ENCODE measurements around the gene HEBP1.

Gene HEBP1

DNA sequence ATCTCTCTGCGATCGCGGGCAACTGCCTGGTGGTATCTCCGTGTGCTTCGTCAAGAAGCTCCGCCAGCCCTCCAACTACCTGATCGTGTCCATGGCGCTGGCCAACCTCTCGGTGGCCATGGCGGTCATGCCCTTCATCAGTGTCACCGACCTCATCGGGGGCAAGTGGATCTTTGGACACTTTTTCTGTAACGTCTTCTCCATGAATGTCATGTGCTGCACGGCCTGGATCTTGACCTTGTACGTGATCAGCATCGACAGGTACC, 1.6 kb upstream of the HEBP1 start:
- Histone ChIP-seq H3K4me2 (peak overlapping the region; percentile 49; the same call in 1 of the 2 replicates), H4K20me1 (ENCODE audit: insufficient read depth) (no peaks in the 10 kb centered on the region), H3K27ac (no peak overlapping the region), H3K27me3 (ENCODE audit: insufficient read depth, low read depth) (no peaks in the 10 kb centered on the region), H3K4me1 (ENCODE audit: low read depth, poor library complexity, severe bottlenecking) (no peaks in the 10 kb centered on the region), H3K9ac (no peak overlapping the region; the same call in 1 of the 2 replicates), H2AFZ (ENCODE audit: low read depth) (peak overlapping the region; percentile 94), H3K79me2 (ENCODE audit: insufficient read depth, low read depth) (no peaks in the 10 kb centered on the region), H3K36me3 (ENCODE audit: insufficient read depth) (no peaks in the 10 kb centered on the region), H3K4me3 (IDR thresholded peaks at IDR 0.05; ENCODE audit: insufficient read depth, low read depth, low read length) (no peak overlapping the region)
- TF ChIP-seq, protein P1, sequence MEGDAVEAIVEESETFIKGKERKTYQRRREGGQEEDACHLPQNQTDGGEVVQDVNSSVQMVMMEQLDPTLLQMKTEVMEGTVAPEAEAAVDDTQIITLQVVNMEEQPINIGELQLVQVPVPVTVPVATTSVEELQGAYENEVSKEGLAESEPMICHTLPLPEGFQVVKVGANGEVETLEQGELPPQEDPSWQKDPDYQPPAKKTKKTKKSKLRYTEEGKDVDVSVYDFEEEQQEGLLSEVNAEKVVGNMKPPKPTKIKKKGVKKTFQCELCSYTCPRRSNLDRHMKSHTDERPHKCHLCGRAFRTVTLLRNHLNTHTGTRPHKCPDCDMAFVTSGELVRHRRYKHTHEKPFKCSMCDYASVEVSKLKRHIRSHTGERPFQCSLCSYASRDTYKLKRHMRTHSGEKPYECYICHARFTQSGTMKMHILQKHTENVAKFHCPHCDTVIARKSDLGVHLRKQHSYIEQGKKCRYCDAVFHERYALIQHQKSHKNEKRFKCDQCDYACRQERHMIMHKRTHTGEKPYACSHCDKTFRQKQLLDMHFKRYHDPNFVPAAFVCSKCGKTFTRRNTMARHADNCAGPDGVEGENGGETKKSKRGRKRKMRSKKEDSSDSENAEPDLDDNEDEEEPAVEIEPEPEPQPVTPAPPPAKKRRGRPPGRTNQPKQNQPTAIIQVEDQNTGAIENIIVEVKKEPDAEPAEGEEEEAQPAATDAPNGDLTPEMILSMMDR (conservative IDR thresholded peaks at IDR 0.05; ENCODE audit: low read depth, low read length) = no peak

DNA sequence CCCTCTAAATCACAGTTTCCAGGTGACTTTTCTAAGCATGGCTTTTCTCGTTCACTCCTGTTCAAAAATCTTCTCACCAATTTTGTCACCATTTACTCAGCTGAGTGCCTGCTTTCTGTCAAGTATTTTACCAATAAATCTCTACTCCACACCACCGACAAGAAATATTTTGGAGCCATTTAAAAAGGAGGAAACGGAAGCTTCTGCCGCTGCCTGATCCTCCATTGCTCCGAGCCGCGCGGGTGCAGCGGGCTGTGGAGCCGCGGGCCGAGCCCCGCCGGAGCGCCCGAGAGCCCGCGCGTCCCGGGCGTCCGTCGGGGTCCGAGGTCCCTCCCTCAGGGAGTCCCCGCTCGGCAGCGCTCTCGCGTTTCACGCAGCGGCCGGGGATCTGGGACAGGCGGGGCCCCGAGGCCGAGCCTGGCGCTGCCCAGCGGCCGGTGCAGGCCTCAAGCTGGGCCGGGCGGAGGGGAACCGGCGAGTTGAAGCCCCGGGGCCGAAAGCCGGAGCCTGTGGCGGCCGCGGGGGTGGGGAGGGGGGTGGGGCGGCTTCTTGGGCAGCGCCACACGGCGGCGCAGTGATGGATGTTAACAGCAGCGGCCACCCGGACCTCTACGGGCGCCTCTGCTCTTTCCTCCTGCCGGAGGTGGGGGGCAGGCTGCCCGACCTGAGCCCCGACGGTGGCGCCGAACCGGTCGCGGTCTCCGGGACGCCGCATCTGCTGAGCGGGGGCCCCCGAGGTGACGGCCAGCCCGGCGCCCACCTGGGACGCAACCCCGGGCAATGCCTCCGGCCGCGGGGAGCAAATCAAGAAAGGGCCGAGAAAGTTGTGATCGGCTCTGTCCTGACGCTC, 1.1 kb upstream of the HEBP1 start:
- Histone ChIP-seq H3K4me1 (ENCODE audit: low read depth, poor library complexity, severe bottlenecking) (no peaks in the 10 kb centered on the region), H2AFZ (ENCODE audit: low read depth) (peak overlapping the region; percentile 94), H3K4me2 (peak overlapping the region; percentile 89), H3K9ac (peak overlapping the region; percentile 68; the same call in 1 of the 2 replicates), H3K36me3 (ENCODE audit: insufficient read depth) (no peaks in the 10 kb centered on the region), H4K20me1 (ENCODE audit: insufficient read depth) (no peaks in the 10 kb centered on the region), H3K79me2 (ENCODE audit: insufficient read depth, low read depth) (no peaks in the 10 kb centered on the region), H3K4me3 (IDR thresholded peaks at IDR 0.05; ENCODE audit: insufficient read depth, low read depth, low read length) (no peak overlapping the region), H3K27me3 (ENCODE audit: insufficient read depth, low read depth) (no peaks in the 10 kb centered on the region), H3K27ac (peak overlapping the region; percentile 59)
- TF ChIP-seq, protein P1 (conservative IDR thresholded peaks at IDR 0.05; ENCODE audit: low read depth, low read length) = no peak

DNA sequence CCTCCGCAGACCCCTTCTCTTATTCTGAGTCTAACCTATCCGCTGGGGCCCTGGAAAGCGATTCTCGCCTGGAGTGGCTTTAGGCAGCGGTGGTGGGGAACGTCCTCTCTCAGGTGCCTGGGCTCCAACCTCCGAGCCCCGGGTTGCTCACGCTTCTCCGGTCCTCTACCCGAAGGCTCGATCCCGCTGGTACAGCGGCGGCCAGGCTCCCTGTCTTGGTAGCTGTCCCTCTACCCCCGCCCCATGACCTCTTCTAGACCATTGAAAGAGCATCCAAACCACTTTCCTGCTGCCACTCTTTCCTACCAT, 505 bp upstream of the HEBP1 start:
- Histone ChIP-seq H3K9ac (peak overlapping the region; percentile 68; the same call in 1 of the 2 replicates), H3K36me3 (ENCODE audit: insufficient read depth) (no peaks in the 10 kb centered on the region), H3K4me1 (ENCODE audit: low read depth, poor library complexity, severe bottlenecking) (no peaks in the 10 kb centered on the region), H3K4me2 (peak overlapping the region; percentile 89), H3K27ac (peak overlapping the region; percentile 59), H3K79me2 (ENCODE audit: insufficient read depth, low read depth) (no peaks in the 10 kb centered on the region), H4K20me1 (ENCODE audit: insufficient read depth) (no peaks in the 10 kb centered on the region), H2AFZ (ENCODE audit: low read depth) (peak overlapping the region; percentile 94), H3K27me3 (ENCODE audit: insufficient read depth, low read depth) (no peaks in the 10 kb centered on the region), H3K4me3 (IDR thresholded peaks at IDR 0.05; ENCODE audit: insufficient read depth, low read depth, low read length) (no peak overlapping the region)
- TF ChIP-seq, protein P1 (conservative IDR thresholded peaks at IDR 0.05; ENCODE audit: low read depth, low read length) = no peak

DNA sequence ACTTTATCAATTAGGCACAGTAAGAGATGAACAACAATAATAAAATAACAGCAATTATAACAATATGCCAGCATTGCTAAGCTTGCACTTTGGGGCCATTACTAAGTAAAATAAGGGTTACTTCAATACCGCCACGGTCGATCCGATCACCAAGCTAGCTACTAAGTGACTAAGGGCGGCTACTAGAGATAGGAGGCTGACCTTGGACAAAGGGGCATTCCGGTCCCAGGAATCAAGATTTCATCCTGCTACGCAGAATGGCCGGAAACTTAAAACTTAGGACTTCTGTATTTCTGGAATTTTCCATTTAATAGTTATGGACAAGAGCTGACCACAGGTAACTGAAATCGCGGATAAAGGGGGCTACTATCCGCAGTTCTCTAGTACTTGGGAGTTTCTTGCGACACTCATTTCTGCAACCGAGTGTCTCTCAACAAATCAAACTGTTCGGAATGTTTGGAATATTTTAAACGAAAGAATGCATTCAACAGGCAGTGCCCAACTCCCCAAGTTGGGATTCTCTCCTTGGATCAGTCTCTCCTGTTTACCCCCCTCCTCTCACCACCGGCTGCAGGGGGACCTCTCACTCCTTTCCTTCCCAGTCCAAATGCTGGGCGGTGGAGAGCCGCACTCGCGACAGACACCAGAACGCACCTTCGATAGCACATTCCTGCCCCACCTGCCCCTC, 650 bp downstream of the HEBP1 start:
- Histone ChIP-seq H3K9ac (peak overlapping the region; percentile 59; the same call in 1 of the 2 replicates), H2AFZ (ENCODE audit: low read depth) (peak overlapping the region; percentile 73)
- TF ChIP-seq, protein P1 (conservative IDR thresholded peaks at IDR 0.05; ENCODE audit: low read depth, low read length) = no peak

More for the DNA sequence above, 650 bp downstream of the HEBP1 start:
- Histone ChIP-seq H3K27ac (no peak overlapping the region), H3K79me2 (ENCODE audit: insufficient read depth, low read depth) (no peaks in the 10 kb centered on the region), H3K4me3 (IDR thresholded peaks at IDR 0.05; ENCODE audit: insufficient read depth, low read depth, low read length) (no peak overlapping the region), H3K36me3 (ENCODE audit: insufficient read depth) (no peaks in the 10 kb centered on the region), H3K4me2 (peak overlapping the region; percentile 80), H3K27me3 (ENCODE audit: insufficient read depth, low read depth) (no peaks in the 10 kb centered on the region), H4K20me1 (ENCODE audit: insufficient read depth) (no peaks in the 10 kb centered on the region), H3K4me1 (ENCODE audit: low read depth, poor library complexity, severe bottlenecking) (no peaks in the 10 kb centered on the region)
